Kidney (tissue), 14 donors: ENCODE results near the gene MAGEA11. TPM values are rescaled to one million over a fixed set of nuclear protein-coding genes. Genes with fewer than 3 reads are reported as not detected.

Experiments
- DNase-seq, 5 donors: peaks; one replicate each; pipeline ENCODE4 v3.0.0-alpha.2; 2013 to 2020
- FAIRE-seq: peaks from 2 replicates; lab custom pipeline; 2012; peaks lifted over from hg19 to GRCh38; lab: Jason Lieb, UNC
- H3K27ac ChIP-seq, 2 donors: one replicate each; pipeline ENCODE4 v1.7.0; 2013; ENCODE audit warnings: low read depth in 2 of 2, low read length in 2 of 2, inconsistent platforms in 1 of 2
- H3K27me3 ChIP-seq: one replicate; pipeline ENCODE4 v1.7.1; 2013; ENCODE audit warnings: low read length, inconsistent platforms; ENCODE audit not compliant: control insufficient read depth, insufficient read depth
- H3K36me3 ChIP-seq, 3 donors: one replicate each; pipeline versions ENCODE4 v1.7.0 to v1.7.1; 2013; ENCODE audit warnings: low read length in 3 of 3, control low read depth in 1 of 3, inconsistent platforms in 1 of 3; ENCODE audit not compliant: insufficient read depth in 3 of 3, control insufficient read depth in 2 of 3
- H3K4me1 ChIP-seq, 3 donors: one replicate each; pipeline versions ENCODE4 v1.7.0 to v1.7.1; 2013; ENCODE audit warnings: low read length in 3 of 3, inconsistent platforms in 1 of 3, low read depth in 1 of 3; ENCODE audit not compliant: control insufficient read depth in 2 of 3, insufficient read depth in 2 of 3
- H3K4me3 ChIP-seq, 3 donors: one replicate each; pipeline versions ENCODE4 v1.7.0 to v1.8.1; 2013; ENCODE audit warnings: low read length in 3 of 3, control low read depth in 1 of 3, inconsistent platforms in 1 of 3
- H3K9ac ChIP-seq, 3 donors: one replicate each; pipeline versions ENCODE4 v1.7.0 to v1.7.1; 2013; ENCODE audit warnings: low read length in 3 of 3, control low read depth in 1 of 3, inconsistent platforms in 1 of 3
- H3K9me3 ChIP-seq, 3 donors: one replicate each; pipeline versions ENCODE4 v1.7.0 to v1.7.1; 2013; ENCODE audit warnings: low read length in 3 of 3, control low read depth in 1 of 3, inconsistent platforms in 1 of 3; ENCODE audit not compliant: control insufficient read depth in 2 of 3, insufficient read depth in 1 of 3
- CTCF ChIP-seq: IDR thresholded peaks from 3 replicates; pipeline ENCODE4 v1.5.1; 2012; ENCODE audit warnings: mild to moderate bottlenecking, moderate library complexity, borderline replicate concordance; ENCODE audit not compliant: insufficient read depth; ENCODE audit errors: extremely low read depth
- intact Hi-C: fragments of 100-400 bp; cut with DNase I; formaldehyde crosslinking; loops from one replicate; pipeline ENCODE4 v1.11.1; 2022
- polyA plus RNA-seq: library from polyadenylated mRNA; stranded (reverse); fragments of 350-450 nt; fragmentation: Illumina TruSeq; extraction: RNeasy Lipid Tissue Mini Kit (QIAGEN cat#74804); gene quantifications from one replicate; pipeline ENCODE4 v1.2.3, GENCODE V29; 2014; ENCODE audit warnings: low read depth, low replicate concordance; ENCODE audit not compliant: insufficient read depth
- total RNA-seq: library from RNA; stranded (reverse); fragmentation: NEBNext Ultra II Directional; extraction: Animal tissue kit (Norgen Biotek cat#: 25700); gene quantifications from one replicate; pipeline ENCODE4 v1.2.1, GENCODE V29; 2021
- donor health status: control.
- donor health status: control.
- donor health status: control.
- donor health status: control.
- donor health status: control.
- donor health status: DM: yes; HTN: yes; CAD: no.
- donor health status: Normal renal cell carcinoma (clear cell type).

Gene MAGEA11
- total and polyA plus RNA-seq, 2 donors from 2014 or later, result not detected

- no peak overlapping the region for H3K9ac ChIP-seq
- no peak overlapping the region for H3K4me3 ChIP-seq
- no peaks in the 10 kb centered on the region for H3K27me3 ChIP-seq
- intact Hi-C loops, result no loop called here
- H3K27ac ChIP-seq, result no peak overlapping the region
- DNase-seq, result no peak
- no peak for TF ChIP-seq CTCF
- H3K9me3 ChIP-seq, result peaks cover 0 to 1% (median 0%) of the 10 kb centered on the region in 3 donors
- H3K36me3 ChIP-seq, result no peaks in the 10 kb centered on the region
- H3K4me1 ChIP-seq, result no peaks in the 10 kb centered on the region
- no peak for FAIRE-seq
Measured at GRCh38 chrX:149682031-149682430, 29.8 kb upstream of the MAGEA11 start.

- no peak overlapping the region for H3K27ac ChIP-seq
- no peak for FAIRE-seq
- H3K9ac ChIP-seq, result no peak overlapping the region
- no peak for DNase-seq
- peaks cover 0 to 1% (median 0%) of the 10 kb centered on the region in 3 donors for H3K9me3 ChIP-seq
- no peak overlapping the region for H3K4me3 ChIP-seq
- no peaks in the 10 kb centered on the region for H3K4me1 ChIP-seq
- no peaks in the 10 kb centered on the region for H3K27me3 ChIP-seq
- no peak for TF ChIP-seq CTCF
- no peaks in the 10 kb centered on the region for H3K36me3 ChIP-seq
- intact Hi-C loops, result no loop called here
Measured at GRCh38 chrX:149682956-149683947, 28.6 kb upstream of the MAGEA11 start.

- H3K9me3 ChIP-seq, result peaks cover 0 to 1% (median 0%) of the 10 kb centered on the region in 3 donors
Measured at GRCh38 chrX:149683966-149684730, 27.7 kb upstream of the MAGEA11 start.

More at GRCh38 chrX:149683966-149684730, 27.7 kb upstream of the MAGEA11 start:
- intact Hi-C loops, result no loop called here
- Histone ChIP-seq H3K27ac (no peak overlapping the region), H3K27me3 (no peaks in the 10 kb centered on the region), H3K36me3 (no peaks in the 10 kb centered on the region), H3K9ac (no peak overlapping the region), H3K4me1 (no peaks in the 10 kb centered on the region), H3K4me3 (no peak overlapping the region)
- no peak for TF ChIP-seq CTCF
- DNase-seq (no peak), FAIRE-seq (no peak)
